A673 (cell line): ENCODE data around the gene CTNNBL1. TPM values are rescaled to one million over a fixed set of nuclear protein-coding genes. Genes with fewer than 3 reads are reported as not detected.

Experiments used
- BruUV-seq: library from RNA; stranded (reverse); fragments of 400-500 nt; replicated peaks from 2 replicates; lab custom pipeline; 2021; lab: Mats Ljungman, UMichigan
- CTCF ChIA-PET: fragments of 300-600 bp; sonication (Branson Sonifier 250); formaldehyde crosslinking; loops from one replicate; lab custom pipeline; 2022; ENCODE audit warnings: antibody characterized with exemption; lab: Charles Lee
- POLR2A ChIA-PET: fragments of 300-600 bp; sonication (Branson Sonifier 250); formaldehyde crosslinking; loops from one replicate; lab custom pipeline; 2022; ENCODE audit warnings: antibody characterized with exemption; ENCODE audit not compliant: low non-redundant PET; lab: Charles Lee
- DNase-seq: peaks from one replicate; pipeline ENCODE4 v3.0.0-alpha.2; 2015; ENCODE audit warnings: low spot score
- H3K27ac ChIP-seq: fragments of 200-600 bp; sonication (generic); 2 replicates; pipeline ENCODE4 v1.5.1; 2016; ENCODE audit warnings: mixed run types, low read depth, mild to moderate bottlenecking, mixed read lengths, antibody characterized with exemption, low read length; ENCODE audit not compliant: poor library complexity, severe bottlenecking
- H3K27me3 ChIP-seq: fragments of 200-600 bp; sonication (generic); replicated peaks from 2 replicates; pipeline ENCODE4 v1.6.1; 2017; ENCODE audit warnings: mixed run types, low read depth, mild to moderate bottlenecking, mixed read lengths, antibody characterized with exemption, low read length; ENCODE audit not compliant: insufficient read depth, poor library complexity
- H3K36me3 ChIP-seq: fragments of 200-600 bp; sonication (generic); 2 replicates; pipeline ENCODE4 v1.6.1; 2016; ENCODE audit warnings: mixed run types, mild to moderate bottlenecking, mixed read lengths, antibody characterized with exemption, low read length; ENCODE audit not compliant: insufficient read depth, poor library complexity, severe bottlenecking
- H3K4me1 ChIP-seq: fragments of 200-600 bp; sonication (generic); 2 replicates; pipeline ENCODE4 v1.6.1; 2017; ENCODE audit warnings: mixed run types, mild to moderate bottlenecking, mixed read lengths, antibody characterized with exemption, low read length; ENCODE audit not compliant: insufficient read depth, poor library complexity, severe bottlenecking
- H3K4me3 ChIP-seq: fragments of 200-600 bp; sonication (generic); 2 replicates; pipeline ENCODE4 v1.5.1; 2016; ENCODE audit warnings: low read depth, mixed run types, mild to moderate bottlenecking, mixed read lengths, low read length; ENCODE audit not compliant: poor library complexity, severe bottlenecking
- H3K9me3 ChIP-seq: fragments of 200-600 bp; sonication (generic); 2 replicates; pipeline ENCODE4 v1.6.1; 2016; ENCODE audit warnings: mixed run types, low read depth, mild to moderate bottlenecking, mixed read lengths, antibody characterized with exemption, low read length; ENCODE audit not compliant: poor library complexity, severe bottlenecking
- EZH2 ChIP-seq: fragments of 200-600 bp; sonication (generic); IDR thresholded peaks from 2 replicates; pipeline ENCODE4 v1.6.1; 2017; ENCODE audit warnings: borderline replicate concordance, low read depth, mild to moderate bottlenecking, mixed read lengths, antibody characterized with exemption, low read length; ENCODE audit not compliant: poor library complexity, severe bottlenecking
- intact Hi-C: fragments of 100-400 bp; cut with micrococcal nuclease; formaldehyde crosslinking; loops from one replicate; pipeline ENCODE4 v1.10.0; 2022; ENCODE audit not compliant: unreplicated experiment
- total RNA-seq: library from RNA; stranded (reverse); gene quantifications from 2 replicates; pipeline ENCODE4 v1.2.3, GENCODE V29; 2021
- TF ChIP-seq, protein P1 (sequence below): fragments of 300-800, 200-600 bp; sonication (generic); conservative IDR thresholded peaks from 2 replicates; pipeline ENCODE4 v1.5.1; 2017; ENCODE audit warnings: low read depth, mild to moderate bottlenecking, antibody characterized with exemption, low read length, moderate library complexity, mixed read lengths

The CTNNBL1 gene
- total RNA-seq, 1 experiment from 2014 or later = 88.5 TPM

DNA sequence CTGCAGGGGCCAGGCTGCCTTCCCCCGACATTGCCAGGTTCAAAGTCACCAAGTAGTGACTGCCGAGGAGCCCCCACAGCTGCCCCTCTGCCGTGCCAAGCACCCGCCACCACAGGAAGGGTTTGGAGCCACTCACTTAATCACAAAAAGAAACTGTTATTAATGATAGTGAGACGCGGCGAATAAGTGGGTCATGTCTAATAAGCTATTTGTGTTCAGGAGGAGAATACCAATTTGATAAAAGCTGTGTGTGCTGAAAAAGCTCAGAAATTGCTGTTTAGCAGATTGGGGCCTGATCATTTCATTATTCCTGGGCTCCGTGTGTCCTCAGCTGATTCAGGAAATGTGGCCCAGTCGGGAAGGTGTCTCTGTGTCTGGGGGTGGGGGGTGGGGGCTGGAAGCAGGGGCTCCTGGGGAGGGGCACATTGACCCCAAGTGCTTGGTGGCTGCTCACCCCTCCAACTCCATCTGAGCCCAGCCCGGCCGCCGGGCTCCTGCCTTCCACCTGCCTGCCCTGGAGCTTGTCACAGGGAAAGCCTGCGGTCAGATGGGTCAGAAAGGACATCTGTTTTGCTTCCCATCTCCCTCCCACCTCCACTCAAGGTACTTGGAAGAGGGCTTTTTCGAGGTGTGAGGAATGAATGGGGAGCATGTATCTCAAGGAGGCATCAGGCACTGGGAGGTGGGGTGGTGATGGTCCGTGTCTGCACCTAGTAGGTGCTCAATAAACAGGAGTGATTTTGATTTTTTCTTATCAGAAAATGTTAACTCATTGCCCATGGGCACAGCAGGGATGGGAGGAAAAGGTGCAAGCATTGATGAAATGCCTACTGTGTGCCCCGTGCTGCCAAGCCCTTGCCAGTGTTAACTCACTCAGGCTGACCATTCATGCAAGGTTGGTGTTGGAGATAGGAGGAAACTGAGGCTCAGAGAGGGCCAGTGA, 212.1 kb downstream of the CTNNBL1 start:
- Histone ChIP-seq H3K9me3 (no peaks in the 10 kb centered on the region), H3K4me3 (no peak overlapping the region), H3K27me3 (no peaks in the 10 kb centered on the region), H3K27ac (no peak overlapping the region), H3K36me3 (no peaks in the 10 kb centered on the region), H3K4me1 (peaks cover 46% of the 10 kb centered on the region)
- CTCF ChIA-PET = no interaction called here
- BruUV-seq = no TSS peak
- no peak for DNase-seq
- TF ChIP-seq, protein P1, sequence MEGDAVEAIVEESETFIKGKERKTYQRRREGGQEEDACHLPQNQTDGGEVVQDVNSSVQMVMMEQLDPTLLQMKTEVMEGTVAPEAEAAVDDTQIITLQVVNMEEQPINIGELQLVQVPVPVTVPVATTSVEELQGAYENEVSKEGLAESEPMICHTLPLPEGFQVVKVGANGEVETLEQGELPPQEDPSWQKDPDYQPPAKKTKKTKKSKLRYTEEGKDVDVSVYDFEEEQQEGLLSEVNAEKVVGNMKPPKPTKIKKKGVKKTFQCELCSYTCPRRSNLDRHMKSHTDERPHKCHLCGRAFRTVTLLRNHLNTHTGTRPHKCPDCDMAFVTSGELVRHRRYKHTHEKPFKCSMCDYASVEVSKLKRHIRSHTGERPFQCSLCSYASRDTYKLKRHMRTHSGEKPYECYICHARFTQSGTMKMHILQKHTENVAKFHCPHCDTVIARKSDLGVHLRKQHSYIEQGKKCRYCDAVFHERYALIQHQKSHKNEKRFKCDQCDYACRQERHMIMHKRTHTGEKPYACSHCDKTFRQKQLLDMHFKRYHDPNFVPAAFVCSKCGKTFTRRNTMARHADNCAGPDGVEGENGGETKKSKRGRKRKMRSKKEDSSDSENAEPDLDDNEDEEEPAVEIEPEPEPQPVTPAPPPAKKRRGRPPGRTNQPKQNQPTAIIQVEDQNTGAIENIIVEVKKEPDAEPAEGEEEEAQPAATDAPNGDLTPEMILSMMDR = no peak
- TF ChIP-seq EZH2 = no peak
- POLR2A ChIA-PET = interaction anchor here (1.2 kb wide), 1 partner anchor 10 kb away, joined by 3 read pairs; no protein-coding TSS in a partner anchor
- intact Hi-C loops = no loop called here

- peak overlapping the region; percentile 28 for H3K27ac ChIP-seq
- H3K9me3 ChIP-seq = no peaks in the 10 kb centered on the region
- BruUV-seq = no TSS peak
- H3K4me3 ChIP-seq = no peak overlapping the region
- no peaks in the 10 kb centered on the region for H3K36me3 ChIP-seq
- ChIA-PET POLR2A (interaction anchor here (1.2 kb wide), 1 partner anchor 8 kb away, joined by 3 read pairs; no protein-coding TSS in a partner anchor), CTCF (interaction anchor here (1.3 kb wide), 1 partner anchor 9 kb away, joined by 4 read pairs; no protein-coding TSS in a partner anchor)
- peak; percentile 45 for DNase-seq
- no peaks in the 10 kb centered on the region for H3K27me3 ChIP-seq
- intact Hi-C loops = no loop called here
- peaks cover 60% of the 10 kb centered on the region for H3K4me1 ChIP-seq
- TF ChIP-seq, protein P1 = no peak
- no peak for TF ChIP-seq EZH2
Observed at GRCh38 chr20:37907330-37907676, 213.5 kb downstream of the CTNNBL1 start.

DNA sequence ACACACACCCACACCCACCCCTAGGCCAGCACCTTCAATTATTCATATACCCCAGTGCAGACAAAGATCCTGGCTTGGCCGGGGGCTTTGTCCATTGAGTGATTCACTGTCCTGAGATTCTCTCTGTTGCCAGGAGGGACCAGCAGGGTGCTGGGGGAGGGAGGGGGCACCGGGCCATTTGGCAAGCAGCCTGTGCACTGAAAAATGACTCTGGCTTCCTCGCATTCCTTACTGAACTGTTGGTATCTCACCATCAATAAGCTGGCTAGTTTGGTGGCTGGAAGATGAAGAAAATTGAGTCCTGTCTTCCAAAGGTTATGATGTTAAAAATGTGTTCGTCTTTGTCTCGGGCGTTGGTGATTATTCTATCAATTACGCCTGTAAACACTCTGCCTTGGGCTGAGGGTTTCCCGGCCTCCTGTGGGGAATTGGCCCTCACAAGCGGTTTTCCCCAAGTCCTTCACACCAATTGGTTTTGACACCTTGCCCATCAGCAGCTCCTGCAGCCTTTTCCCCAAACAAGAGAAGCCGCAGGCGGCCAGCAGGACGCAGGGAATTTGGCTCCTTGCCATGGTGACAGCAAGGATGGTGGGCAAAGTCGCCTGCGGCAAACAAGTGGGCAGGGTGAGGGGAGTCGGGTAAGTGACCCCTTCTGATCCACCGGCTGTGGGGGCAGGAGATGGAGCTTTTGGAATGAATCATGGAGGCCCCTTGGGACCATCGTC, 214.0 kb downstream of the CTNNBL1 start:
- Histone ChIP-seq H3K27me3 (no peaks in the 10 kb centered on the region), H3K36me3 (no peaks in the 10 kb centered on the region), H3K27ac (no peak overlapping the region), H3K4me3 (no peak overlapping the region), H3K9me3 (no peaks in the 10 kb centered on the region), H3K4me1 (peaks cover 65% of the 10 kb centered on the region)
- ChIA-PET POLR2A (interaction anchor here (1.2 kb wide), 1 partner anchor 8 kb away, joined by 3 read pairs; no protein-coding TSS in a partner anchor), CTCF (interaction anchor here (1.3 kb wide), 1 partner anchor 10 kb away, joined by 4 read pairs; no protein-coding TSS in a partner anchor)
- peak; percentile 83 for DNase-seq
- TF ChIP-seq, protein P1 = no peak
- no TSS peak for BruUV-seq
- intact Hi-C loops = no loop called here
